H9 (cell line): ENCODE results near the gene INTS1. TPM values are rescaled to one million over a fixed set of nuclear protein-coding genes. Genes with fewer than 3 reads are reported as not detected.

Experiments used
- DNase-seq: peaks from one replicate; pipeline ENCODE4 v3.0.0-alpha.2; 2017
- H2AFZ ChIP-seq: one replicate; pipeline ENCODE4 v1.6.1; 2013; ENCODE audit warnings: mild to moderate bottlenecking, low read length, control low read depth, moderate library complexity
- H2AK5ac ChIP-seq: 2 replicates; pipeline ENCODE4 v1.6.1; 2013; ENCODE audit warnings: low read length, control low read depth, mixed read lengths; ENCODE audit not compliant: insufficient read length
- H2BK120ac ChIP-seq: one replicate; pipeline ENCODE4 v1.6.1; 2013; ENCODE audit warnings: low read depth, mild to moderate bottlenecking, low read length, control low read depth, inconsistent platforms; ENCODE audit not compliant: poor library complexity, severe bottlenecking
- H2BK12ac ChIP-seq: 2 replicates; pipeline ENCODE4 v1.6.1; 2013; ENCODE audit warnings: low read length, control low read depth, mixed read lengths, low read depth; ENCODE audit not compliant: insufficient read length
- H2BK15ac ChIP-seq: 2 replicates; pipeline ENCODE4 v1.6.1; 2013; ENCODE audit warnings: low read depth, low read length, control low read depth
- H2BK20ac ChIP-seq: one replicate; pipeline ENCODE4 v1.6.1; 2013; ENCODE audit warnings: low read depth, mild to moderate bottlenecking, low read length, control low read depth, inconsistent platforms; ENCODE audit not compliant: poor library complexity, severe bottlenecking
- H2BK5ac ChIP-seq: 2 replicates; pipeline ENCODE4 v1.6.1; 2013; ENCODE audit warnings: low read length, control low read depth, mixed read lengths; ENCODE audit not compliant: insufficient read length
- H3K14ac ChIP-seq: 2 replicates; pipeline ENCODE4 v1.6.1; 2013; ENCODE audit warnings: low read length, control low read depth; ENCODE audit not compliant: insufficient read depth
- H3K18ac ChIP-seq: 2 replicates; pipeline ENCODE4 v1.6.1; 2013; ENCODE audit warnings: low read depth, mild to moderate bottlenecking, mixed read lengths, low read length, control low read depth; ENCODE audit not compliant: insufficient read length
- H3K23ac ChIP-seq: 2 replicates; pipeline ENCODE4 v1.6.1; 2013; ENCODE audit warnings: low read length, control low read depth, mixed read lengths, low read depth; ENCODE audit not compliant: insufficient read length
- H3K23me2 ChIP-seq: 2 replicates; pipeline ENCODE4 v1.6.1; 2013; ENCODE audit warnings: low read depth, mild to moderate bottlenecking, mixed read lengths, low read length, control low read depth; ENCODE audit not compliant: insufficient read length, poor library complexity, severe bottlenecking
- H3K27ac ChIP-seq: 2 replicates; pipeline ENCODE4 v1.5.1; 2013; ENCODE audit warnings: low read length, control low read depth, mixed read lengths, low read depth; ENCODE audit not compliant: insufficient read length
- H3K27me3 ChIP-seq: 2 replicates; pipeline ENCODE4 v1.6.1; 2013; ENCODE audit warnings: low read length, control low read depth, inconsistent platforms; ENCODE audit not compliant: insufficient read depth
- H3K4ac ChIP-seq: 2 replicates; pipeline ENCODE4 v1.6.1; 2013; ENCODE audit warnings: low read depth, mild to moderate bottlenecking, control low read depth, inconsistent platforms, low read length, moderate library complexity
- H3K4me1 ChIP-seq: 2 replicates; pipeline ENCODE4 v1.6.1; 2013; ENCODE audit warnings: low read length, control low read depth, inconsistent platforms; ENCODE audit not compliant: insufficient read depth
- H3K4me2 ChIP-seq: 2 replicates; pipeline ENCODE4 v1.6.1; 2013; ENCODE audit warnings: low read length, control low read depth, mixed read lengths; ENCODE audit not compliant: insufficient read length, insufficient read depth
- H3K56ac ChIP-seq: 2 replicates; pipeline ENCODE4 v1.6.1; 2013; ENCODE audit warnings: low read depth, mild to moderate bottlenecking, mixed read lengths, low read length, control low read depth; ENCODE audit not compliant: insufficient read length
- H3K79me1 ChIP-seq: 2 replicates; pipeline ENCODE4 v1.6.1; 2013; ENCODE audit warnings: low read depth, mild to moderate bottlenecking, moderate library complexity, low read length, control low read depth, inconsistent platforms; ENCODE audit not compliant: insufficient read depth, poor library complexity, severe bottlenecking
- H3K79me2 ChIP-seq: 2 replicates; pipeline ENCODE4 v1.6.1; 2013; ENCODE audit warnings: low read length, control low read depth, inconsistent platforms; ENCODE audit not compliant: insufficient read depth
- H3K9ac ChIP-seq: 2 replicates; pipeline ENCODE4 v1.6.1; 2013; ENCODE audit warnings: low read length, control low read depth, mixed read lengths; ENCODE audit not compliant: insufficient read length; ENCODE audit errors: extremely low read depth
- H3K9me3 ChIP-seq: one replicate; pipeline ENCODE4 v1.6.1; 2013; ENCODE audit warnings: low read depth, low read length, inconsistent platforms; ENCODE audit not compliant: control insufficient read depth
- H3T11ph ChIP-seq: one replicate; pipeline ENCODE4 v1.6.1; 2013; ENCODE audit warnings: mild to moderate bottlenecking, low read length, control low read depth, inconsistent platforms
- H4K20me1 ChIP-seq: one replicate; pipeline ENCODE4 v1.6.1; 2013; ENCODE audit not compliant: control insufficient read depth, insufficient read length, insufficient read depth
- H4K5ac ChIP-seq: 2 replicates; pipeline ENCODE4 v1.6.1; 2013; ENCODE audit warnings: low read depth, mild to moderate bottlenecking, mixed read lengths, low read length, control low read depth; ENCODE audit not compliant: insufficient read length
- H4K8ac ChIP-seq: replicated peaks from 2 replicates; pipeline ENCODE4 v1.6.1; 2013; ENCODE audit warnings: low read length, control low read depth, mixed read lengths, low read depth; ENCODE audit not compliant: insufficient read length
- H4K91ac ChIP-seq: 2 replicates; pipeline ENCODE4 v1.6.1; 2013; ENCODE audit warnings: low read depth, mild to moderate bottlenecking, moderate library complexity, mixed read lengths, low read length, control low read depth; ENCODE audit not compliant: insufficient read length
- H3K27ac Mint-ChIP-seq, 3 experiments: 2 replicates in 2 of 3; 3 replicates in 1 of 3; pipeline ENCODE4 v1.8.0; 2020 to 2021; ENCODE audit warnings: mixed read lengths in 3 of 3, mild to moderate bottlenecking in 1 of 3, moderate library complexity in 1 of 3
- H3K27me3 Mint-ChIP-seq: 2 replicates; pipeline ENCODE4 v1.8.0; 2021; ENCODE audit warnings: low read depth, mild to moderate bottlenecking, moderate library complexity, mixed read lengths
- H3K36me3 Mint-ChIP-seq, 3 experiments: 2 replicates in 2 of 3; 3 replicates in 1 of 3; pipeline ENCODE4 v1.8.0; 2020 to 2021; ENCODE audit warnings: low read depth in 3 of 3, mixed read lengths in 3 of 3; ENCODE audit not compliant: insufficient read depth in 1 of 3
- H3K4me1 Mint-ChIP-seq, 2 experiments: 2 replicates each; pipeline ENCODE4 v1.8.0; 2020; ENCODE audit warnings: mixed read lengths in 2 of 2
- H3K4me3 Mint-ChIP-seq, 2 experiments: 2 replicates in 1 of 2; 3 replicates in 1 of 2; pipeline ENCODE4 v1.8.0; 2020 to 2021; ENCODE audit warnings: mild to moderate bottlenecking in 2 of 2, mixed read lengths in 2 of 2, moderate library complexity in 1 of 2
- H3K9me3 Mint-ChIP-seq, 2 experiments: 2 replicates in 1 of 2; 3 replicates in 1 of 2; pipeline ENCODE4 v1.8.0; 2020; ENCODE audit warnings: mild to moderate bottlenecking in 2 of 2, mixed read lengths in 2 of 2, moderate library complexity in 1 of 2
- WGBS: extraction: QIAGEN DNeasy Blood & Tissue Kit; methylation state at CpG from one replicate; pipeline ENCODE4 v1.1.7; 2013; ENCODE audit warnings: missing lambda C conversion rate, low lambda C conversion rate, mixed read lengths; ENCODE audit not compliant: insufficient read length; ENCODE audit errors: extremely low coverage; 5-methylcytosine and 5-hydroxymethylcytosine counted together
- total RNA-seq: library from RNA; stranded (reverse); gene quantifications from 2 replicates; pipeline ENCODE4 v1.2.1, GENCODE V29; 2021
- TF ChIP-seq, protein P1 (sequence below): fragments of 200-600 bp; sonication (generic); conservative IDR thresholded peaks from 3 replicates; pipeline ENCODE4 v1.8.0; 2021; ENCODE audit warnings: antibody characterized with exemption, mild to moderate bottlenecking

INTS1 gene
- total RNA-seq, 1 experiment from 2014 or later = 133 TPM

DNA sequence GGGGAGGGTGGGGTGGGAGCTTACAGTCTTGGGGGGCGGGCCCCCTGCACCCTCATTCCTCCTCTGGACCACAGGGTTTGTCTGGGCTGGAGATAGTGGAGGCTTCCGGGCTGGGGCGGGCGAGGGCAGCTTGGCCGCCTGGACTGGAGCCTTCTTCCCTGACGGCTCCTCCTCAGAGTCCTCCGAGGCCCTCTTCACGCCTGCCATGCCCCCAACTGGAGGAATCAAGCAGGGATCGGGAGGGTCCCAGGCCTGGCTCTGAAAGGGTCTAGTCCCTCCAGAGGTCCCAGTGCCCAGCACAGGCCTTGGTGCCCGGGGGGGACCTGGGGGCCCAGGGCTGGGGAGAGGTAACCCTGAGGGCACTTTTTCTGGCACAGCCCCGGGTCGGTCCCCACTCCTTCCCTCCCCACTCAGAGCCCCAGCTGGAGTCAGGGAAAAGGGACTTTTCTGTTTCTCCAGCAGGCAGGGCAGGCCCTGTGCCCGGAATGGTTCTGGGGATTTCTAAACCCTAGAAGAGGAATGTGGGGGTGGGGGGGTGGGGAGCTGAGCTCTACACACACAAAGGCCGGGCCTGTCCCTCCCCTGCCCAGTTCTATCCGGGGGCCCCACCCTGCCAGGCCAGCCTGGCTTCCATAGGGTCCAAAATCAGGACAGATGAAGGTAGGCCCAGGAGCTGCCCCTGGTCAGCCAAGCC, 56.5 kb downstream of the INTS1 start:
- Histone ChIP-seq H3K18ac (no peak overlapping the region), H3K4ac (no peak overlapping the region), H3K9me3 (no peaks in the 10 kb centered on the region), H4K8ac (no peak overlapping the region), H2AK5ac (no peak overlapping the region), H3K79me1 (no peaks in the 10 kb centered on the region), H3T11ph (no peak overlapping the region), H2BK5ac (no peak overlapping the region), H2BK12ac (no peak overlapping the region), H4K20me1 (peaks cover 2% of the 10 kb centered on the region), H3K14ac (no peak overlapping the region), H2AFZ (no peak overlapping the region), H4K5ac (no peak overlapping the region), H3K4me2 (no peak overlapping the region), H2BK15ac (no peak overlapping the region), H3K23ac (no peak overlapping the region), H2BK120ac (no peak overlapping the region), H2BK20ac (no peak overlapping the region), H3K27ac (no peak overlapping the region), H3K79me2 (no peaks in the 10 kb centered on the region), H4K91ac (no peak overlapping the region), H3K27me3 (no peaks in the 10 kb centered on the region), H3K56ac (no peak overlapping the region), H3K23me2 (no peaks in the 10 kb centered on the region), H3K9ac (no peak overlapping the region), H3K4me1 (no peaks in the 10 kb centered on the region)
- H3K4me3 Mint-ChIP-seq = no peak overlapping the region
- WGBS = no CpG with 5 or more reads among the region's 15 CpGs
- DNase-seq = no peak
- no peak overlapping the region for H3K27ac Mint-ChIP-seq
- no peaks in the 10 kb centered on the region for H3K36me3 Mint-ChIP-seq
- H3K4me1 Mint-ChIP-seq = peaks cover 3% of the 10 kb centered on the region in 2 experiments; a peak in 1 of 4 replicates
- TF ChIP-seq, protein P1, sequence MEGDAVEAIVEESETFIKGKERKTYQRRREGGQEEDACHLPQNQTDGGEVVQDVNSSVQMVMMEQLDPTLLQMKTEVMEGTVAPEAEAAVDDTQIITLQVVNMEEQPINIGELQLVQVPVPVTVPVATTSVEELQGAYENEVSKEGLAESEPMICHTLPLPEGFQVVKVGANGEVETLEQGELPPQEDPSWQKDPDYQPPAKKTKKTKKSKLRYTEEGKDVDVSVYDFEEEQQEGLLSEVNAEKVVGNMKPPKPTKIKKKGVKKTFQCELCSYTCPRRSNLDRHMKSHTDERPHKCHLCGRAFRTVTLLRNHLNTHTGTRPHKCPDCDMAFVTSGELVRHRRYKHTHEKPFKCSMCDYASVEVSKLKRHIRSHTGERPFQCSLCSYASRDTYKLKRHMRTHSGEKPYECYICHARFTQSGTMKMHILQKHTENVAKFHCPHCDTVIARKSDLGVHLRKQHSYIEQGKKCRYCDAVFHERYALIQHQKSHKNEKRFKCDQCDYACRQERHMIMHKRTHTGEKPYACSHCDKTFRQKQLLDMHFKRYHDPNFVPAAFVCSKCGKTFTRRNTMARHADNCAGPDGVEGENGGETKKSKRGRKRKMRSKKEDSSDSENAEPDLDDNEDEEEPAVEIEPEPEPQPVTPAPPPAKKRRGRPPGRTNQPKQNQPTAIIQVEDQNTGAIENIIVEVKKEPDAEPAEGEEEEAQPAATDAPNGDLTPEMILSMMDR = no peak
- H3K9me3 Mint-ChIP-seq = no peaks in the 10 kb centered on the region; a peak in 1 of 5 replicates
- no peaks in the 10 kb centered on the region for H3K27me3 Mint-ChIP-seq
